Measurements from ENCODE around the gene CDH23. TPM values are rescaled to one million over a fixed set of nuclear protein-coding genes. Genes with fewer than 3 reads are reported as not detected.

CDH23 gene
- total and polyA plus RNA-seq, 10 of the 15 experiments (the other 5 are each of a cell fraction or from before 2014, with no cell fraction given): 0.09 to 0.40 (median 0.15) TPM; not detected in 1

DNA sequence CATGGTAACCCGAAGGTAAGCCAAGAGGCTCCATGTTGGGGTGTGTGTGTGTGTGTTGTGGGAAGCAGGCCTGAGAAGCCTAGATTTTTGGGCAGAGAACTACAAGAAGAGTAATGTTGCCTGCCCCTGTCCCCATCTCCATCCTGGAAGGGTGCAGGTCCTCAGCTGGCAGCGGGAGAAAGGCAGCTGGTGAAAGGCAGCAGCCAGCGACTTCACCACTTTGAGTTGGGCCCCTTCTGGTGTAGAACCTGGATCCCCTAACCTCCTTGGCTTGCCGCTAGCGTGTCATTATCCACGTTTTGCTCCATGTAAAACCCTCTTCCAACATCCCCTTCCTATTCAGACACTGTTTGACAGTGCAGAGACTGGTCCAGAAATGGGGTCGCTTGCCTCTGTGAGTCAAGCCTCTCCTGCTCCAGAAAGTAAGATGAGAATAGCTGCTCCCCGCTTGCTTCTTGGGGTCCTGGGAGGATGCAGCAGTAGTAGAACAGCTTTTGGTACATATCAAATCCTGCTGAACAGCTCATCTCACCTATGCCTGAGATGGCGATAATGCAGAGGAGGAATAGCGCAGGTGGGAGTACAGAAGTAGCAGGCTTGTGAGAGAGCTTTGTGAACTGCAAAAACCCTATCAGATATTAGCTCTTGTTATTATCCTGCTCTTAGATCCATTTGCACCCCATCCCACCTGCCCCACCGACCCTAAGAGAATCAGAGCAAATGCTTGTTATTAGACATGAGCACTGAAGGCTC is 22.1 kb upstream of the CDH23 start (continued):
- TF ChIP-seq TCF3 (IDR thresholded peaks at IDR 0.05; ENCODE audit: borderline replicate concordance, insufficient read depth, low read depth, low read length): no peak
- TF ChIP-seq, protein P1, sequence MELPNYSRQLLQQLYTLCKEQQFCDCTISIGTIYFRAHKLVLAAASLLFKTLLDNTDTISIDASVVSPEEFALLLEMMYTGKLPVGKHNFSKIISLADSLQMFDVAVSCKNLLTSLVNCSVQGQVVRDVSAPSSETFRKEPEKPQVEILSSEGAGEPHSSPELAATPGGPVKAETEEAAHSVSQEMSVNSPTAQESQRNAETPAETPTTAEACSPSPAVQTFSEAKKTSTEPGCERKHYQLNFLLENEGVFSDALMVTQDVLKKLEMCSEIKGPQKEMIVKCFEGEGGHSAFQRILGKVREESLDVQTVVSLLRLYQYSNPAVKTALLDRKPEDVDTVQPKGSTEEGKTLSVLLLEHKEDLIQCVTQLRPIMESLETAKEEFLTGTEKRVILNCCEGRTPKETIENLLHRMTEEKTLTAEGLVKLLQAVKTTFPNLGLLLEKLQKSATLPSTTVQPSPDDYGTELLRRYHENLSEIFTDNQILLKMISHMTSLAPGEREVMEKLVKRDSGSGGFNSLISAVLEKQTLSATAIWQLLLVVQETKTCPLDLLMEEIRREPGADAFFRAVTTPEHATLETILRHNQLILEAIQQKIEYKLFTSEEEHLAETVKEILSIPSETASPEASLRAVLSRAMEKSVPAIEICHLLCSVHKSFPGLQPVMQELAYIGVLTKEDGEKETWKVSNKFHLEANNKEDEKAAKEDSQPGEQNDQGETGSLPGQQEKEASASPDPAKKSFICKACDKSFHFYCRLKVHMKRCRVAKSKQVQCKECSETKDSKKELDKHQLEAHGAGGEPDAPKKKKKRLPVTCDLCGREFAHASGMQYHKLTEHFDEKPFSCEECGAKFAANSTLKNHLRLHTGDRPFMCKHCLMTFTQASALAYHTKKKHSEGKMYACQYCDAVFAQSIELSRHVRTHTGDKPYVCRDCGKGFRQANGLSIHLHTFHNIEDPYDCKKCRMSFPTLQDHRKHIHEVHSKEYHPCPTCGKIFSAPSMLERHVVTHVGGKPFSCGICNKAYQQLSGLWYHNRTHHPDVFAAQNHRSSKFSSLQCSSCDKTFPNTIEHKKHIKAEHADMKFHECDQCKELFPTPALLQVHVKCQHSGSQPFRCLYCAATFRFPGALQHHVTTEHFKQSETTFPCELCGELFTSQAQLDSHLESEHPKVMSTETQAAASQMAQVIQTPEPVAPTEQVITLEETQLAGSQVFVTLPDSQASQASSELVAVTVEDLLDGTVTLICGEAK (IDR thresholded peaks at IDR 0.05; ENCODE audit: borderline replicate concordance): no peak
- TF ChIP-seq, protein P2, sequence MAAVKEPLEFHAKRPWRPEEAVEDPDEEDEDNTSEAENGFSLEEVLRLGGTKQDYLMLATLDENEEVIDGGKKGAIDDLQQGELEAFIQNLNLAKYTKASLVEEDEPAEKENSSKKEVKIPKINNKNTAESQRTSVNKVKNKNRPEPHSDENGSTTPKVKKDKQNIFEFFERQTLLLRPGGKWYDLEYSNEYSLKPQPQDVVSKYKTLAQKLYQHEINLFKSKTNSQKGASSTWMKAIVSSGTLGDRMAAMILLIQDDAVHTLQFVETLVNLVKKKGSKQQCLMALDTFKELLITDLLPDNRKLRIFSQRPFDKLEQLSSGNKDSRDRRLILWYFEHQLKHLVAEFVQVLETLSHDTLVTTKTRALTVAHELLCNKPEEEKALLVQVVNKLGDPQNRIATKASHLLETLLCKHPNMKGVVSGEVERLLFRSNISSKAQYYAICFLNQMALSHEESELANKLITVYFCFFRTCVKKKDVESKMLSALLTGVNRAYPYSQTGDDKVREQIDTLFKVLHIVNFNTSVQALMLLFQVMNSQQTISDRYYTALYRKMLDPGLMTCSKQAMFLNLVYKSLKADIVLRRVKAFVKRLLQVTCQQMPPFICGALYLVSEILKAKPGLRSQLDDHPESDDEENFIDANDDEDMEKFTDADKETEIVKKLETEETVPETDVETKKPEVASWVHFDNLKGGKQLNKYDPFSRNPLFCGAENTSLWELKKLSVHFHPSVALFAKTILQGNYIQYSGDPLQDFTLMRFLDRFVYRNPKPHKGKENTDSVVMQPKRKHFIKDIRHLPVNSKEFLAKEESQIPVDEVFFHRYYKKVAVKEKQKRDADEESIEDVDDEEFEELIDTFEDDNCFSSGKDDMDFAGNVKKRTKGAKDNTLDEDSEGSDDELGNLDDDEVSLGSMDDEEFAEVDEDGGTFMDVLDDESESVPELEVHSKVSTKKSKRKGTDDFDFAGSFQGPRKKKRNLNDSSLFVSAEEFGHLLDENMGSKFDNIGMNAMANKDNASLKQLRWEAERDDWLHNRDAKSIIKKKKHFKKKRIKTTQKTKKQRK (IDR thresholded peaks at IDR 0.05; ENCODE audit: low read depth, low read length): no peak
- TF ChIP-seq SMARCA5 (IDR thresholded peaks at IDR 0.05): no peak
- TF ChIP-seq ZZZ3 (IDR thresholded peaks at IDR 0.05; ENCODE audit: control insufficient read depth, insufficient read length, low read depth): no peak
- TF ChIP-seq, protein P3, sequence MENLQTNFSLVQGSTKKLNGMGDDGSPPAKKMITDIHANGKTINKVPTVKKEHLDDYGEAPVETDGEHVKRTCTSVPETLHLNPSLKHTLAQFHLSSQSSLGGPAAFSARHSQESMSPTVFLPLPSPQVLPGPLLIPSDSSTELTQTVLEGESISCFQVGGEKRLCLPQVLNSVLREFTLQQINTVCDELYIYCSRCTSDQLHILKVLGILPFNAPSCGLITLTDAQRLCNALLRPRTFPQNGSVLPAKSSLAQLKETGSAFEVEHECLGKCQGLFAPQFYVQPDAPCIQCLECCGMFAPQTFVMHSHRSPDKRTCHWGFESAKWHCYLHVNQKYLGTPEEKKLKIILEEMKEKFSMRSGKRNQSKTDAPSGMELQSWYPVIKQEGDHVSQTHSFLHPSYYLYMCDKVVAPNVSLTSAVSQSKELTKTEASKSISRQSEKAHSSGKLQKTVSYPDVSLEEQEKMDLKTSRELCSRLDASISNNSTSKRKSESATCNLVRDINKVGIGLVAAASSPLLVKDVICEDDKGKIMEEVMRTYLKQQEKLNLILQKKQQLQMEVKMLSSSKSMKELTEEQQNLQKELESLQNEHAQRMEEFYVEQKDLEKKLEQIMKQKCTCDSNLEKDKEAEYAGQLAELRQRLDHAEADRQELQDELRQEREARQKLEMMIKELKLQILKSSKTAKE (IDR thresholded peaks at IDR 0.05; ENCODE audit: low read depth, poor library complexity, severe bottlenecking): no peak

All from GM12878 (cell line).